Measurements from ENCODE around the gene IDI2.

DNA sequence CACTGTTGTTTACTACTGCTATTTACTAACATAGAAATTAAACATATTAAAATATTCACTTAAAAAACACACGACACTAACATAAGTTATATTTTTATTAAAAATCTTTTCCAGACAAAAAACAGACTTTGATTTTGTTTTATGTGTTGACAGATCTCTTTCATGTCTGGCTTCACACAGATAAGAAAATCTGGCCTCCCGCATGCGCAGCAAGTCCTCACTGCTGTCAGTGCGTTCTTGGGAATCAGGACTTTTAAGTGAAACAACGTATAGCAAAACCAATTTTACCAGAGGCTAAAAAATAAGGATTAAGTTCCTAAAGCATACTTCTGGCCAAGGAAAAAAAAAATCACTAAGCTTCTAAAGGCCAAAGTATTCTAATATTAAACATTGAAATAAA is 24.5 kb upstream of the IDI2 start:
- TF ChIP-seq, protein P1, sequence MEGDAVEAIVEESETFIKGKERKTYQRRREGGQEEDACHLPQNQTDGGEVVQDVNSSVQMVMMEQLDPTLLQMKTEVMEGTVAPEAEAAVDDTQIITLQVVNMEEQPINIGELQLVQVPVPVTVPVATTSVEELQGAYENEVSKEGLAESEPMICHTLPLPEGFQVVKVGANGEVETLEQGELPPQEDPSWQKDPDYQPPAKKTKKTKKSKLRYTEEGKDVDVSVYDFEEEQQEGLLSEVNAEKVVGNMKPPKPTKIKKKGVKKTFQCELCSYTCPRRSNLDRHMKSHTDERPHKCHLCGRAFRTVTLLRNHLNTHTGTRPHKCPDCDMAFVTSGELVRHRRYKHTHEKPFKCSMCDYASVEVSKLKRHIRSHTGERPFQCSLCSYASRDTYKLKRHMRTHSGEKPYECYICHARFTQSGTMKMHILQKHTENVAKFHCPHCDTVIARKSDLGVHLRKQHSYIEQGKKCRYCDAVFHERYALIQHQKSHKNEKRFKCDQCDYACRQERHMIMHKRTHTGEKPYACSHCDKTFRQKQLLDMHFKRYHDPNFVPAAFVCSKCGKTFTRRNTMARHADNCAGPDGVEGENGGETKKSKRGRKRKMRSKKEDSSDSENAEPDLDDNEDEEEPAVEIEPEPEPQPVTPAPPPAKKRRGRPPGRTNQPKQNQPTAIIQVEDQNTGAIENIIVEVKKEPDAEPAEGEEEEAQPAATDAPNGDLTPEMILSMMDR (IDR thresholded peaks at IDR 0.05): no peak
- no peak for TF ChIP-seq POLR2A (IDR thresholded peaks at IDR 0.05)
